H1 (cell line): Measurements from ENCODE around the gene MAGEA1.

ENCODE experiments used
- CHD1 ChIP-seq: IDR thresholded peaks from 2 replicates; pipeline ENCODE4 v1.6.1; 2012; ENCODE audit warnings: low read depth, low read length, improper control_type of control experiment
- CREB1 ChIP-seq: IDR thresholded peaks from 2 replicates; pipeline ENCODE4 v1.6.1; 2012; ENCODE audit warnings: inconsistent platforms
- EP300 ChIP-seq, 2 experiments: IDR thresholded peaks; 1 replicate in 1 of 2; 2 replicates in 1 of 2; pipeline ENCODE4 v1.6.1; 2011 to 2012; ENCODE audit warnings: low read depth in 2 of 2, low read length in 2 of 2, mild to moderate bottlenecking in 2 of 2, borderline replicate concordance in 1 of 2, inconsistent platforms in 1 of 2, moderate library complexity in 1 of 2
- EZH2 ChIP-seq: fragments of 200-600 bp; sonication (generic); IDR thresholded peaks from 2 replicates; pipeline ENCODE4 v1.7.1; 2012; ENCODE audit warnings: low read depth, mild to moderate bottlenecking, moderate library complexity, low read length, inconsistent platforms; ENCODE audit not compliant: severe bottlenecking
- NANOG ChIP-seq: IDR thresholded peaks from 2 replicates; pipeline ENCODE4 v1.6.1; 2011; ENCODE audit warnings: low read length, low read depth, mild to moderate bottlenecking, inconsistent platforms; ENCODE audit not compliant: insufficient read depth, poor library complexity, severe bottlenecking
- POLR2A ChIP-seq, 2 experiments: IDR thresholded peaks; 1 replicate in 1 of 2; 2 replicates in 1 of 2; pipeline ENCODE4 v1.6.1; 2011; ENCODE audit warnings: low read depth in 2 of 2, low read length in 2 of 2, mild to moderate bottlenecking in 2 of 2; ENCODE audit errors: control extremely low read depth in 1 of 2
- RFX5 ChIP-seq: IDR thresholded peaks from 2 replicates; pipeline ENCODE4 v1.6.1; 2011; ENCODE audit warnings: low read depth, low read length, improper control_type of control experiment, borderline replicate concordance
- SAP30 ChIP-seq: fragments of 300-600 bp; sonication (generic); IDR thresholded peaks from 2 replicates; pipeline ENCODE4 v1.7.1; 2012; ENCODE audit warnings: low read length, moderate library complexity, mild to moderate bottlenecking, inconsistent platforms; ENCODE audit not compliant: insufficient read depth, insufficient replicate concordance
- TAF7 ChIP-seq: optimal IDR thresholded peaks from 2 replicates; pipeline ENCODE3; 2011; ENCODE audit warnings: low read depth, mild to moderate bottlenecking, inconsistent platforms, low read length, moderate library complexity, borderline replicate concordance
- TF ChIP-seq, protein P1 (sequence below), 3 experiments: IDR thresholded peaks; 1 replicate in 2 of 3; 2 replicates in 1 of 3; pipeline versions ENCODE4 v1.5.1 to v1.6.1; 2011; ENCODE audit warnings: low read length in 3 of 3, mild to moderate bottlenecking in 3 of 3, inconsistent platforms in 2 of 3, low read depth in 1 of 3, moderate library complexity in 1 of 3; ENCODE audit not compliant: insufficient read depth in 1 of 3; ENCODE audit errors: control extremely low read depth in 1 of 3
- TF ChIP-seq, protein P2 (sequence below): IDR thresholded peaks from 2 replicates; pipeline ENCODE4 v1.6.1; 2012; ENCODE audit warnings: inconsistent platforms

DNA sequence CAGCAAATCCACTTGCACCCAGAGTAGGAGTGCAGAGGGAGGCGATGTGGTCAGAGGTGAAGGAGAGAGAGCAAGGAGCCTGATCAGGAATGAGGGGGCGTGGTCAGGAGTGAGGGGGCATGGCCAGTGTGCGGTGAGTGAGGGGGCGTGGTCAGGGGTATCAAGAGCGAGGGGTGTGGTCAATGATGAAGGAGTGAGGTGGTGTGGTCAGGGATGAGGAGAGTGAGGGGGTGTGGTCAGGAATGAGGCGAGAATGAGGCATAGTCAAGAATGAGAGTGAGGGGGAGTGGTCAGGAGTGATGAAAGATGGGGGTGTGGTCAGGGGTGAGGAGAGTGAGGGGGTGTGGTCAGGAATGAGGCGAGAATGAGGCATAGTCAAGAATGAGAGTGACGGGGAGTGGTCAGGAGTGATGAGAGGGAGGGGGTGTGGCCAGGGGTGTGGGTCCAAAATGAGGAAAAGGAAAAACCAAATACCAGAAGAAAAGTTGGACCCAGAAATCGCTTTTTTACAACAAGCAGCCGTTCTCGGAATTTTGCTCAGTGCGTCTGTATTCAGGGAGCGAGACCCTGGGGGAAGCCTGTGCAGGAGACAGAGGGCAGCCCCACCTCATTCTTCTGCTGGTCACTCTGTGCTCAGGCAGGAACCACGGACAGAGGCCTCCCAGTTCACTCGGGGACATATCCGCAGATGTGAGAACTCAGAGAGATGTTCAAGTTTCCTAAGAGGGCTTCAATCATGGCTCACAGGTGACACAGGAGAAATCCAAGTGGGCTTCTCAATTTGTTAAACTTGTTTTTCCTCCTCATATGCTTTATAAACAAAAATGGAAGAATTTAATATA is 47.5 kb downstream of the MAGEA1 start:
- TF ChIP-seq CREB1 (no peak), EP300 (IDR thresholded peaks at IDR 0.05; ENCODE audit: borderline replicate concordance in 1 of 2, low read depth in 2 of 2, low read length in 2 of 2) (no peak), CHD1 (no peak), SAP30 (no peak), POLR2A (IDR thresholded peaks at IDR 0.05; ENCODE audit: control extremely low read depth in 1 of 2, low read depth in 2 of 2, low read length in 2 of 2) (no peak), EZH2 (no peak), TAF7 (no peak), RFX5 (no peak), NANOG (no peak)
- TF ChIP-seq, protein P1, sequence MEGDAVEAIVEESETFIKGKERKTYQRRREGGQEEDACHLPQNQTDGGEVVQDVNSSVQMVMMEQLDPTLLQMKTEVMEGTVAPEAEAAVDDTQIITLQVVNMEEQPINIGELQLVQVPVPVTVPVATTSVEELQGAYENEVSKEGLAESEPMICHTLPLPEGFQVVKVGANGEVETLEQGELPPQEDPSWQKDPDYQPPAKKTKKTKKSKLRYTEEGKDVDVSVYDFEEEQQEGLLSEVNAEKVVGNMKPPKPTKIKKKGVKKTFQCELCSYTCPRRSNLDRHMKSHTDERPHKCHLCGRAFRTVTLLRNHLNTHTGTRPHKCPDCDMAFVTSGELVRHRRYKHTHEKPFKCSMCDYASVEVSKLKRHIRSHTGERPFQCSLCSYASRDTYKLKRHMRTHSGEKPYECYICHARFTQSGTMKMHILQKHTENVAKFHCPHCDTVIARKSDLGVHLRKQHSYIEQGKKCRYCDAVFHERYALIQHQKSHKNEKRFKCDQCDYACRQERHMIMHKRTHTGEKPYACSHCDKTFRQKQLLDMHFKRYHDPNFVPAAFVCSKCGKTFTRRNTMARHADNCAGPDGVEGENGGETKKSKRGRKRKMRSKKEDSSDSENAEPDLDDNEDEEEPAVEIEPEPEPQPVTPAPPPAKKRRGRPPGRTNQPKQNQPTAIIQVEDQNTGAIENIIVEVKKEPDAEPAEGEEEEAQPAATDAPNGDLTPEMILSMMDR (IDR thresholded peaks at IDR 0.05; ENCODE audit: control extremely low read depth in 1 of 3, insufficient read depth in 1 of 3, low read depth in 1 of 3, low read length in 3 of 3): no peak
- TF ChIP-seq, protein P2, sequence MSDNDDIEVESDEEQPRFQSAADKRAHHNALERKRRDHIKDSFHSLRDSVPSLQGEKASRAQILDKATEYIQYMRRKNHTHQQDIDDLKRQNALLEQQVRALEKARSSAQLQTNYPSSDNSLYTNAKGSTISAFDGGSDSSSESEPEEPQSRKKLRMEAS: no peak
